GM18870 (cell line): ENCODE data around the gene KLHL3.
A peak's percentile ranks its signal among the peaks of the same experiment; 100 is the strongest.
"Not testable (repeated sequence)": the region's sequence is repeated elsewhere in the genome, so short reads cannot be mapped to it uniquely, and the experiment has no call there.

Source experiments
- ATAC-seq: cut with Tn5 transposase; IDR thresholded peaks from one replicate; pipeline ENCODE4 v1.9.1; 2021; ENCODE audit warnings: moderate library complexity; ENCODE audit not compliant: unreplicated experiment

Gene KLHL3

DNA sequence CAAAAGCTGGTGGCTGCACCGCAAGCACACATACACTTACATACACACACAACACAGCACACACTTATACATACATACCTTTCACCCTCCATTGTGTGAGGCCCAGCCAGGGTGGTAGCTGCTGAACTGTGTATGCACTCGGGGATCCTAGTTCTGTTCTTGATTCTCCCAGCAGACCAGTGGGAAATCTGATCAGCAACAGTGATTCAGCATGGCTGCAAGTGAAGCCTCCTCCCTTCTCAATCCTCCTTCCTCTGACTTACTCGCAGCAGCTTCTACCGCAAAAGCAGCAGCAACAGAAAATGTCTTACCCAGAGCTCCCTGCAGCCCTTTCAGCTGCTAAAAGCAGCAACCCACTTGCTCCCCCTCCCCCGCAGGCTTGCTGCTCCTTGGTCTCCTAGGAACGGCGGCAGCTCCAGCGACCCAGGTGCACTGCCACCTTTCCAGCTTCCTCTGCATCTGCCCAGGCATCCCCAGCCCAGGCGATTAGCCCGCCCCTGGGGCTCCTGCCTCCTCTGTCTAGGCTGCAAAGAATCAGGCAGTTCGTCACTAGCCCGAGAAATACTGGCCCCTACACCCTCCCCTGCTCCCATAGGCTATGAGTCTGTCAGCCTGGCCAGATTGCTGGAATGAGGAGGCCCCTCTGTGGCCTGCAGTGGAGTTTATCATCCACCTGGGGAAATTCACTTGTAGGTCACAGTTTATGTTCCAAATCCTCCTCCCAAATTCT, at the start of gene KLHL3:
Gene KLHL3, minus strand, starts transcription at position 535 of the 730 bp plus-strand sequence. Its CDS starts 443 bp downstream, at position 92.
- ATAC-seq = peak; percentile 43

DNA sequence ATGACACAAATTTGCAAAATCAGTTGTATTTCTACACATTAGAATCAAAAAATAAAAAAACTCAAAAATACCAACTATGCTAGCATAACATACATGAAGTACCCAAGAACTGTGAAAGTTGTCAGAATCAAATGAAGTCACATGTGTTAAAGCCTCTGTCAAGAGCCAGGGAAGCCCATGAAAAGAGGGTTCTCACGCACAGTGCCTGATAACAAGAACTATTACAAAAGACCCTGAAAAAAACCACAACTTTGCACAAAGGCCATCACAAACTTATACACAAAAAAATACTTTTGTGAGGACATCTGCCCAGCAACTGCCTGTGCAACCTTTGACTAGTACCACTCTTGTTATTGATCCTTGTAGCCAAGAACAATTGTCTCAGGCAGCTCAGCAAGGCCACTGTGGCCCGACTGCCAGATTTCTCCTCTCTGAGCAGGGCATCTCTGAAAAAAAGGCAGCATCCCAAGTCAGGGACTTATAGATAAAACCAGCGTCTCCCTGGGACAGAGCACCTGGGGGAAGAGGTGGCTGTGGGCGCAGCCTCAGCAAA, 47.2 kb upstream of the KLHL3 start:
- no peak for ATAC-seq

DNA sequence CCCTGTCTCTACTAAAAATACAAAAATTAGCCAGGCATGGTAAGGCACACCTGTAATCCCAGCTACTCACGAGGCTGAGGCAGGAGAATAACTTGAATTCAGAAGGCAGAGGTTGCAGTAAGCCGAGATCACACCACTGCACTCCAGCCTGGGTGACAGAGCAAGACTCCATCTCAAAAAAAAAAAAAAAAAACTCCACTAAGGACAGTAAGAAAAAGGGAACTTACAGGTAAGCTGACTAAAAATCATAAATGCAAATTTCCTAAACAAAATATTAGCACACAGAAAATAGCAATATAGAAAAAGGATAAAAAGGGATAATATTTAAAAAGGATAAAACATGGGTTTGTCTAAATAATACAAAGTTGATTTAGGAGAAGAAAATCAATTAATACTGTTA, 46.2 kb upstream of the KLHL3 start:
- ATAC-seq = no peak

GRCh38 chr5:137778772-137779564, 43.1 kb upstream of the KLHL3 start:
- ATAC-seq = no peak

DNA sequence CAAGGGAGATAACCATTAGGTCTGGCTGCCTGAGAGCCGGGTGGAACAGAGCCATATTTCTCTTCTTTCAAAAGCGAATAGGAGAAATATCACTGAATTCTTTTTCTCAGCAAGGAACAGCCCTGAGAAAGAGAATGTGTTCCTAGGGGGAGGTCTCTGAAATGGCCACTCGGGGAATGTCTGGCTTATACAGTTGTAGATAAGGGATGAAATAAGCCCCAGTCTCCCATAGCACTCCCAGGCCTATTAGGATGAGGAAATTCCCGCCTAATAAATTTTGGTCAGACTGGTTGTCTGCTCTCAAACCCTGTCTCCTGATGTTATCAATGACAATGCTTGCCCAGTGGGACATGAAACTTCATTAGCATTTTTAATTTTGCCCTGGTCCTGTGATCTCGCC, 32.0 kb upstream of the KLHL3 start:
- not testable (repeated sequence) for ATAC-seq

- ATAC-seq = no peak
These were observed 25.7 kb upstream of the KLHL3 start for GRCh38 chr5:137761566-137761965.

DNA sequence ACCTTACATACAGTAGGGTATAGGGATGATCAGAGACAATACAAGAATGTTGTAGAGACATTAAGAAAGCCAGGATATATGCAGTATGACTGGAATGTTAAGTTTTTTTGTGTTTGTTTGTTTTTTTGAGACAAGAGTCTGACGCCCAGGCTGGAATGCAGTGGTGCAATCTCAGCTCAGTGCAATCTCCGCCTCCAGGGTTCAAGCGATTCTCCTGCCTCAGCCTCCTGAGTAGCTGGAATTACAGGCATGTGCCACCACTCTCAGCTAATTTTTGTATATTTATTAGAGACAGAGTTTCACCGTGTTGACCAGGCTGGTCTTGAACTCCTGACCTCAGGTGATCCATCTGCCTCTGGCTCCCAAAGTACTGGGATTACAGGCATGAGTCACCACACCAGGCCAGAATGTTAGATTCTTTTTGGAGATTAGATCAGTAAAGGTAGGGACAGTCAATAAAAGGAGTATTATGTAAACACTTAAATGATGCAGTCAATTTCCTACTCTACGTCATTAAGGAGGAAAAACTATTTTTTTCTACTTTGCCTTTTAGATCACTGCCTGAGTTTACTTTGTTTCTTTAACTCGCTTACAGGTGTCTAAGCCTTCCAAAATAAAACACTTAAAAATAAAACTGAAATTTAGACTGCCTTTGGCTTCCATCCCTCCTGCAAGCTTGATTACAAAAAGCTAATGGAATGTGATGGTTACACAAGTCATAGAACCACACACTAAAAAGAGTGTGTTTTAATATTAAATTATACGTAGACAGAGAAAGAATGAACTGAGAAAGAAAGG, 25.0 kb upstream of the KLHL3 start:
- no peak for ATAC-seq

DNA sequence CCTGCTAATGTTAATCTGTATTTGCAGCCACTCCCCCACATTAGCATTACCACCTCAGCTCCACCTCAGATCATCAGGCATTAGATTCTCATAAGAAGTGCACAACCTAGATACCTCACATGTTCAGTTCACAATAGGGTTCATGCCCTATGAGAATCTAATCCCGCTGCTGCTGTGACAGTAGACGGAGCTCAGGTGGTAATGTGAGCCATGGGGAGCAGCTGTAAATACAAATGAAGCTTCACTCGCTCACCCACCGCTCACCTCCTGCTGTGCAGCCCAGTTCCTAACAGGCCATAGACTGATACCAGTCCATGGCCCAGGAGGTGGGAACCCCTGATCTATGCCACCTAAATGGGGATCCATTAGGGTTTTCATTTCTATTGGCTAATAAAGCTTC, 24.4 kb upstream of the KLHL3 start:
- ATAC-seq = no peak

GRCh38 chr5:137758715-137759306, 22.9 kb upstream of the KLHL3 start:
- peak; percentile 55 for ATAC-seq

DNA sequence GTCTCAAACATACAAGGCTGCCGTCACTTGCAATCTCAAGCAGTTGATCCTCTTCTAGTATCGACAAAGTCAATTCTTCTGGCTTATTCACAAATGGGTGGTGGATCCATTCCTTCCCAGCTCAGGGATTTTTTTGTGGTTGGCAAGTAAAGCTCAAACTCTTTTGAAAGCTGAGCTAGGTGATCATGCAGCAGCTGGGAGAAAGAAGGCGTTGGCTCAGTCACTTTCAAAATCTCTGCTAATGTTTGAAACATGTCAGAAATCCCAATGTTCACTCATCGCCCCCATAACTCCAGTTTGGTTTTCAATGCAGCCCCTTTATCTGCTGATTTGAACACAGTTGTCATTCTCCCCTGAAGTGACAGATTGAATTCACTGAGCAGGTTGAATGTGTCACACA, 22.2 kb upstream of the KLHL3 start:
- no peak for ATAC-seq

DNA sequence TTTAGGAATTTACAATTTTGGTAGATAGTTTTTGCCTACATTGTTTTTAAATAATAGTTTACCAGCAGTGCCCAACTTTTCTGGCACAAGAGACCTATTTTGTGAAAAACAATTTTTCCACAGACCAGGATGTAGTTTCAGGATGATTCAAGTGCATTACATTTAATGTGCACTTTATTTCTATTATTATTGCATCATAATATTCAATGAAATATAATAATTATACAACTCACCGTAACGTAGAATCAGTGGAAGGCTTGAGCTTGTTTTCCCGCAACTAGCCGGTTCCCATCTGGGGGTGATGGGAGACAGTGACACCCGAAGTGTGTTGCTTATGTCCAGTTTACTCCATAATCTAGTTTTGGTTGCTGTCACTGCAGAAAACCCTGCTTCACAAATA, 21.7 kb upstream of the KLHL3 start:
- ATAC-seq = no peak

GRCh38 chr5:137754961-137755762, 19.3 kb upstream of the KLHL3 start:
- no peak for ATAC-seq

GRCh38 chr5:137754188-137754960, 18.5 kb upstream of the KLHL3 start, which contains the start of gene HNRNPA0:
HNRNPA0 (minus strand) TSS chr5:137754363; CDS start chr5:137754066, 297 bp downstream.
- ATAC-seq = peak; percentile 73

- peak; percentile 12 for ATAC-seq
These were observed 17.9 kb upstream of the KLHL3 start for GRCh38 chr5:137753691-137754187.

DNA sequence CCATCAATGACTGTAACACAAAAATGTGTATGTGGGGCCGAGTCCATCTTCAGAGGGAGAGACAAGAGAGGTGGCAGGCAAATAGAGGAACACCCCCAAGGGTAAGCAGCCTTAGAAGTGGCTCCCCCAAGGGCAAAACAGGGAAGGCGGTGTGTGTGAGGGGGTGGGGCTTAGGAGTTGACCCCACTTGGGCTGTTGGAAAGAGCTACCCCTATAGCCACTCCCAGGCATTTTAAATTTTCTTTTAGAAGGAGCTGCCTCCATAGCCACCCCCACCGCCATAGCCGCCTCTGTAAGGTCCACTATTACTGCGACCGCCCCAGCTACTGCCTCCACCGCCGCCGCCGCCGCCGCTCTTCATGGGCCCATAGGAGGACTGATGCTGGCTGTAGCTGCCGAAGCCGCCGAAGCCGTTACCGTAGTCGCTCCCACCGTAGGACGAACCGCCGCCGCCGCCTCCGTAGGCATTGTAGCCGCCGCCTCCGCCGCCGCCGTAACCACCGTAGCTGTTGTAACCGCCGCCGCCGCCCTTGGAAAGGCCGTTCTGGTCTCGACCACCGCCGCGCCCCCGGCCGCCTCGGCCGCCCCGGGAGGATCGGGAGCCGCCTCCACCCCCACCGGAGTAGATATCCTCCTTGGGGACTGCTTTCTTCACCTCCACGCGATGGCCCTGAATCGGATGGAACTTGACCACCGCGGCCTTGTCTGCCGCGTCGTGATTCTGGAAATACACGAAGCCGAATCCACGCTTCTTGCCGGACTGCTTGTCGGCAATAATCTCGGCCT, 17.2 kb upstream of the KLHL3 start:
- no peak for ATAC-seq

DNA sequence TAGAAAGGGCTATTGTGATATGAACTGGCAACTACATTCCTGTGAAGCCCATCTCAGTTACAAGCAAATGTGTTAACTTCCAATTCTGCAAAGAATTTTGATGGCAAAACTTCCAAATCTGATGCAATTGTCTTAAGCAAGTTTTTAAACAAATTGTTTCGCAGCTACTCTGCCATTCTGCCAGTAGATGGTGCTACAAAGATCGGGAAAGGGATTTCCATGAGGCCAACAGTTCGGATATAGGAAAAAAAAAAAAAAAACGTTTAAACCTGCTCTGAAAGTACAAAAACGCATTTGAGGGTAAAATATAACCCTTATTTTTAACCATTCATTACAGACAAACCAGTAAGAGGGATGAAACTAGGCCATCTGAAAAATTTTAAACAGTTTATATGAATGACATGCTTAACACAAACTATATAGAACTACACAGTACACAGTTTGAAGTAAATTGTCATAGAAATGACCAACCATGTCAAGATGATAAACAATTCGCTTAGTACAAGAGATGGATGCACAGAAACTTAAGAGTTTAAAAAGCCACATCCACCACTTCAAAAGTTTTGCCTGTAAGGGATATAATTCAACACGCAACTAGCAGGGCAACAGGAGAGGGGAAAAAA, 16.1 kb upstream of the KLHL3 start:
- ATAC-seq = no peak

GRCh38 chr5:137750436-137750835, 14.5 kb upstream of the KLHL3 start:
- no peak for ATAC-seq

DNA sequence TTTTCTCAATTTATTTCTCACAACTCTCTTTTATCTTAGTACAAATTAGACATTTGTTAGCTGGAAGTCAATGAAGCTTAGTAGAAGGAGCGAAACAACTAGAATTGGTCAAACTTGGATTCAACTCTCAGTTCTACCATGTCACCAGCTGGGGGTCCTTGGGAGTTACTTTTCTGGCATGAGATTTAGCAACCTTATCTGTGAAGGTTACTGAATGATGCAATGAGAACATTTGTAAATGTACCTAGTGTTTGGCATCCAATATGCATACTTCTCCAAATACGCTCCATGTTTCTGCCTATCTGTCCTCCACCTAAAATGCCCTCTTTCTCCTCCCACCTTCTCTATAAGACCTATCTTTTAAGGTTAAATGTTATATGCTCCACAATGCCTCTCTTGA, 12.0 kb upstream of the KLHL3 start:
- no peak for ATAC-seq
